WERI-Rb-1 (cell line): ENCODE data around the gene CRYAB.

Experiments
- DNase-seq: peaks from one replicate; pipeline ENCODE4 v3.0.0-alpha.2; 2020
- H3K27ac ChIP-seq: fragments of 250-450 bp; sonication (Bioruptor Pico); 2 replicates; pipeline ENCODE4 v1.5.1; 2020; ENCODE audit warnings: mild to moderate bottlenecking, moderate library complexity
- H3K27me3 ChIP-seq: fragments of 250-450 bp; sonication (Bioruptor Pico); 2 replicates; pipeline ENCODE4 v1.5.1; 2021; ENCODE audit warnings: mild to moderate bottlenecking, low read depth, moderate library complexity; ENCODE audit not compliant: insufficient read depth, severe bottlenecking
- H3K36me3 ChIP-seq: fragments of 250-450 bp; sonication (Bioruptor Pico); 2 replicates; pipeline ENCODE4 v1.5.1; 2020; ENCODE audit warnings: mild to moderate bottlenecking, moderate library complexity
- H3K4me3 ChIP-seq: 2 replicates; pipeline ENCODE4 v1.5.1; 2011; ENCODE audit warnings: low read depth, mild to moderate bottlenecking, control low read depth, low read length
- H3K9me3 ChIP-seq: fragments of 250-450 bp; sonication (Bioruptor Pico); 2 replicates; pipeline ENCODE4 v1.5.1; 2021; ENCODE audit warnings: mild to moderate bottlenecking, moderate library complexity; ENCODE audit not compliant: severe bottlenecking
- TF ChIP-seq, protein P1 (sequence below): IDR thresholded peaks from 2 replicates; pipeline ENCODE4 v1.5.1; 2011; ENCODE audit warnings: low read depth, mild to moderate bottlenecking, control low read depth, inconsistent platforms, low read length

Gene CRYAB

DNA sequence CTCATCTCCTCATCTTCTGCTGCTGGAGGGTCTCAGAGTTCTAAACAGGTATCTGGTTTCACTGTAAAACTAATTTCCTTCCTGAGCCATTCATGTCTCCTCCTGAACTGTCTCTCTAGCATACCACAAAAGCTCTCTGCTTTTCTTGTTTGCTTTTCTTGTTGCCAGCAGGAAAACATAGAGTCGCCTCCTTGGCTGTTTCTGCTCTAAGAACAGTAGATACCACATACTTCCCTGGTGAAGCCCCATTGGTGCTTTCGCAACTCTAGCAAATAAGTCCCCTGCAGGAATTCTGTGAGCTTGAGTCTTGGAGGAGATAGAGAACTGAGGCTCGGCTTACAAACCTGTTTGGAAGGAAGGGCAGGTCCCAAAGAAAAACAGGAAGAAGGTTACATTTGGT, 32.6 kb upstream of the CRYAB start:
- no peaks in the 10 kb centered on the region for H3K9me3 ChIP-seq
- TF ChIP-seq, protein P1, sequence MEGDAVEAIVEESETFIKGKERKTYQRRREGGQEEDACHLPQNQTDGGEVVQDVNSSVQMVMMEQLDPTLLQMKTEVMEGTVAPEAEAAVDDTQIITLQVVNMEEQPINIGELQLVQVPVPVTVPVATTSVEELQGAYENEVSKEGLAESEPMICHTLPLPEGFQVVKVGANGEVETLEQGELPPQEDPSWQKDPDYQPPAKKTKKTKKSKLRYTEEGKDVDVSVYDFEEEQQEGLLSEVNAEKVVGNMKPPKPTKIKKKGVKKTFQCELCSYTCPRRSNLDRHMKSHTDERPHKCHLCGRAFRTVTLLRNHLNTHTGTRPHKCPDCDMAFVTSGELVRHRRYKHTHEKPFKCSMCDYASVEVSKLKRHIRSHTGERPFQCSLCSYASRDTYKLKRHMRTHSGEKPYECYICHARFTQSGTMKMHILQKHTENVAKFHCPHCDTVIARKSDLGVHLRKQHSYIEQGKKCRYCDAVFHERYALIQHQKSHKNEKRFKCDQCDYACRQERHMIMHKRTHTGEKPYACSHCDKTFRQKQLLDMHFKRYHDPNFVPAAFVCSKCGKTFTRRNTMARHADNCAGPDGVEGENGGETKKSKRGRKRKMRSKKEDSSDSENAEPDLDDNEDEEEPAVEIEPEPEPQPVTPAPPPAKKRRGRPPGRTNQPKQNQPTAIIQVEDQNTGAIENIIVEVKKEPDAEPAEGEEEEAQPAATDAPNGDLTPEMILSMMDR: no peak
- no peak for DNase-seq
- no peak overlapping the region for H3K4me3 ChIP-seq
- H3K27me3 ChIP-seq: no peaks in the 10 kb centered on the region
- H3K27ac ChIP-seq: no peak overlapping the region
- peaks cover 18% of the 10 kb centered on the region for H3K36me3 ChIP-seq

DNA sequence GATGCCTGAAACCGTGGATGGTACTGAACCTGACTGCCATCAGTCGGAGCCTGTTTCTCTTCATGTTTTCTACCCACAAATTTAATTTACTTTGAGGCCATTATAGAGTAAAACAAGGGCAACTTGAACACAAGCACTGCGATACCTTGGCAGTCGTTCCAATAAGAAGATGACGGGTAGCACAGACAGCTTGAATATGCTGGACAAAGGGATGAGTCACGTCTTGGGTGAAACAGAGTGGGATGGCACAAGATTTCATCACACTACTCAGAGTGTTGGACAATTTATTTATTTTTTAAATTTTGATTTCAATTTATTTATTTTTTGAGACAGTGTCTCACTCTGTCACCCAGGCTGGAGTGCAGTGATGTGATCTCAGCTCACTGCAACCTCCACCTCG, 31.3 kb upstream of the CRYAB start:
- H3K27me3 ChIP-seq: no peaks in the 10 kb centered on the region

DNA sequence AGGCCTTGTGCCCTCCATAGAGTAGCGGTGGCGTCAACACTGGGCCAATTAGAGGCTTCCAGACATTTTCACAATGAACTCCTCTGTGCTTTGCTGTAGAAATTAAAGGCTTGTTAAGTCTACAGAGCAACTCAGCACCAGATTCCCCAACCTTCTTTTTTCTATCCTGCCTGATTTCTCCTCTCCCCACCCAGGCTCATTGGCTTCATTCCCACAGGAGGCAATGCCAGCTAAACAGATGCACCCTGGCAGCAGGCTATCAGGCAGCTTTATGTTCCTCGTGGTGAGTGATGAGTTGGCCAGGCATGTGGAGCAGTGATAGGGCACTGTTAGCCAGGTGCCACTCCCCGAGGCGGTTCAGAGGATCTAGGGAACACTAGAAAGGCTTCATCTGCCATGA, 30.4 kb upstream of the CRYAB start:
- H3K4me3 ChIP-seq: no peak overlapping the region
- no peak overlapping the region for H3K27ac ChIP-seq
- no peaks in the 10 kb centered on the region for H3K9me3 ChIP-seq
- H3K27me3 ChIP-seq: no peaks in the 10 kb centered on the region
- no peak for DNase-seq
- H3K36me3 ChIP-seq: peaks cover 24% of the 10 kb centered on the region
- TF ChIP-seq, protein P1: no peak

More for the DNA sequence above, 31.3 kb upstream of the CRYAB start:
- Histone ChIP-seq H3K27ac (no peak overlapping the region), H3K36me3 (peaks cover 24% of the 10 kb centered on the region), H3K9me3 (no peaks in the 10 kb centered on the region), H3K4me3 (no peak overlapping the region)
- DNase-seq: no peak
- TF ChIP-seq, protein P1: no peak

DNA sequence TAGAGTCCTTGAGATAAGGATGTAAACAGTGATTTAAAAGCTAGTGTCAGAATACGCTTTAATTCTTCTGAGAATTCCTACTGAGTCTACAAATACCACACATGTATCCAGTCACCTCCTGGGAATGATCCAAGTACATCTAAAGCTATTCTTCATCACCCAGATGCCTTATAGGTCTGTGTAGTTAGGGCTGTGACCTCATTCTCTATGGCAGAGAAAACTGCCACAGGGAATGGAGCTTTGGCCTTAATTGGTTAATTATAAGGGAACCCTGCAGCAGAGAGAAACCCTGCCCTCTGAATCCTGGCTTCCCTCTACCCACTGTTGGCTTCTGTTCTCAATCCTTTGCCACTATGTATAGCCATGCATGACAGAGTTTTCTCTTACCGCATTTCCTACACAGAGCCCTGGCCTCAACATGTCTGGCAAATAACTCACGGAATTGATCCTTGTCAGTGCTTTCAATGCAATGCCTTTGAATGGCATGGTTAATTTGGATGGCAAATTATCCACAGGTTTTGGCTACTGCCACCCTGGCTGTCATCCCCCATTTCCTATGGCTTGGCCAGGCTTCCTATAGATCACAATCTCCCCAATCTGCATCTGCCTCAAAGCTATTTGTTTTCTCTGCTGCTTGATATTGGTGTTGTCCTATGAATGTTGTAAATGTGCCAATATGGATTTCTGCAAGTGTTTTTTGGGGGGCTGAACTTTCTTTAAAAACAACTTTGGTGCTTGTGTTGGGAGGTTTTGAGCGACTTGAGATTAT, 28.4 kb upstream of the CRYAB start:
- Histone ChIP-seq H3K27me3 (no peaks in the 10 kb centered on the region), H3K36me3 (peaks cover 24% of the 10 kb centered on the region), H3K27ac (no peak overlapping the region), H3K9me3 (no peaks in the 10 kb centered on the region), H3K4me3 (no peak overlapping the region)
- TF ChIP-seq, protein P1: no peak
- no peak for DNase-seq

DNA sequence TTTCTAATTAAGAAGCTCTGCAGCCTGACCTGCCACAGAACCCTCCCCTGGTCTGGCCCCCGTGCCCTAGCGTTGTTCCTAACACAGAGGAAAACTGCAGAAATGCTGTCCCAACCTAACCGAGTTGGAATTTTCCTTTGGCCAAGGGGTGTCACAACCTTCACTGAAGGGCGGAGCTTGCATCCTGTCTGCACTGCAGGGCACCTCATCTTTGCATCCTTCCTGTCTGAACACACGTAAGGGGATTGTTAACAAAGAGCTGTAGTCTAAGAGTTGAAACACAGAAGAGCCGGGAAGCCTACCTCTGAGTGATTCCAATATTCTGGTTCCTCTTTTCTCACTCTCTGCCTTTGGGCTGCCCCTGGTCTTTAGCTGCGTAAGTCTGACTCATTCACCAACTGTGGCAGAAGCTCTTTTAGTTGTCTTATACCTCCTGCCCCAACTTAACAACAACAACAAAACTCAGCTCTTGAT, 27.2 kb upstream of the CRYAB start:
- Histone ChIP-seq H3K9me3 (no peaks in the 10 kb centered on the region), H3K27me3 (no peaks in the 10 kb centered on the region), H3K36me3 (peaks cover 20% of the 10 kb centered on the region), H3K4me3 (no peak overlapping the region), H3K27ac (no peak overlapping the region)
- DNase-seq: no peak
- TF ChIP-seq, protein P1: no peak

DNA sequence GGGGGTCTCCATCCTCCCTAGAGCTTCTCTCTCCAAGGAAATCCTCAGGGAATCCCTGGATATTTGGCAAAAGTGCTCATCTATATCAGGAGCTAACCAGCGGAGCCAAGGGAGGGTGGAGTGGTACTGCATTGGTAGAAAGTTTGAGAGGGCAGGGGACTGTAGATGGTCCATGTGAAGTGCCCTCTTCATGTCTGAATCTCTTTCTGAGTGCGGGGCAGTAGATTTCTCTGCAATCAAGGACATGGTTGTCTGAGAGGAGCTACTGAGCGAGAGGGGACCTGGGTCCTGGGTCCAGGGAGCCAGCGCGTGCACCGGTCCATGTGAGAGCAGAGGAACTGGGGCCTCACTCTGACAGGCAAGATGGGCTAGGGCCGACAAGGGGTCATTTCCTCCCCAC, 26.3 kb upstream of the CRYAB start:
- H3K27ac ChIP-seq: no peak overlapping the region

More for the DNA sequence above, 26.3 kb upstream of the CRYAB start:
- Histone ChIP-seq H3K27me3 (no peaks in the 10 kb centered on the region), H3K36me3 (peaks cover 15% of the 10 kb centered on the region), H3K4me3 (peak overlapping the region; percentile 64), H3K9me3 (no peaks in the 10 kb centered on the region)
- DNase-seq: no peak
- TF ChIP-seq, protein P1: no peak
